DOHH2 (cell line): ENCODE measurements around the gene ZBTB7A.

Experiments
- H3F3A ChIP-seq: fragments of 200-600 bp; sonication (generic), shearing (Covaris generic); 2 replicates; pipeline ENCODE4 v1.6.0; 2016; ENCODE audit warnings: antibody characterized with exemption, mild to moderate bottlenecking; ENCODE audit not compliant: control insufficient read depth, insufficient read depth
- H3K27ac ChIP-seq: fragments of 200-600 bp; sonication (generic); 2 replicates; pipeline ENCODE4 v1.5.1; 2014; ENCODE audit warnings: low read depth, mild to moderate bottlenecking, low read length, moderate library complexity
- H3K27me3 ChIP-seq: fragments of 200-600 bp; sonication (generic); 2 replicates; pipeline ENCODE4 v1.6.1; 2014; ENCODE audit warnings: mild to moderate bottlenecking, low read length, mixed read lengths; ENCODE audit not compliant: control insufficient read depth
- H3K36me3 ChIP-seq: fragments of 200-600 bp; sonication (generic); 2 replicates; pipeline ENCODE4 v1.6.1; 2014; ENCODE audit warnings: mild to moderate bottlenecking, low read length, moderate library complexity, mixed read lengths; ENCODE audit not compliant: control insufficient read depth
- H3K4me1 ChIP-seq: fragments of 200-600 bp; sonication (generic); 2 replicates; pipeline ENCODE4 v1.6.1; 2014; ENCODE audit warnings: mild to moderate bottlenecking, low read length, mixed read lengths; ENCODE audit not compliant: control insufficient read depth
- H3K4me2 ChIP-seq: fragments of 200-600 bp; sonication (generic); 2 replicates; pipeline ENCODE4 v1.6.0; 2014; ENCODE audit warnings: mild to moderate bottlenecking, low read length, moderate library complexity
- H3K4me3 ChIP-seq: fragments of 200-600 bp; sonication (generic); 2 replicates; pipeline ENCODE4 v1.5.1; 2014; ENCODE audit warnings: mild to moderate bottlenecking, low read length, mixed read lengths
- H3K79me2 ChIP-seq: fragments of 200-600 bp; sonication (generic); 2 replicates; pipeline ENCODE4 v1.6.1; 2014; ENCODE audit warnings: mild to moderate bottlenecking, low read length, mixed read lengths; ENCODE audit not compliant: control insufficient read depth
- H3K9me2 ChIP-seq: fragments of 200-600 bp; sonication (generic); replicated peaks from 2 replicates; pipeline ENCODE4 v1.6.1; 2014; ENCODE audit warnings: mild to moderate bottlenecking, low read length, mixed read lengths; ENCODE audit not compliant: control insufficient read depth
- H3K9me3 ChIP-seq: fragments of 200-600 bp; sonication (generic); 2 replicates; pipeline ENCODE4 v1.6.1; 2014; ENCODE audit warnings: antibody characterized with exemption, low read length, mixed read lengths; ENCODE audit not compliant: control insufficient read depth, insufficient read depth
- H4K20me1 ChIP-seq: fragments of 200-600 bp; sonication (generic); 2 replicates; pipeline ENCODE4 v1.6.0; 2014; ENCODE audit warnings: low read depth, mild to moderate bottlenecking, antibody characterized with exemption, low read length, moderate library complexity; ENCODE audit not compliant: control insufficient read depth, insufficient read depth
- EZH2phosphoT487 ChIP-seq: fragments of 200-600 bp; sonication (generic); IDR thresholded peaks from 2 replicates; pipeline ENCODE4 v1.6.1; 2017; ENCODE audit warnings: borderline replicate concordance, mild to moderate bottlenecking, antibody characterized with exemption, low read length, moderate library complexity, mixed read lengths
- TF ChIP-seq, protein P1 (sequence below): fragments of 200-600 bp; sonication (generic); IDR thresholded peaks from one replicate; pipeline ENCODE4 v1.5.1; 2014; ENCODE audit warnings: antibody characterized with exemption, mild to moderate bottlenecking, low read depth, low read length; ENCODE audit not compliant: poor library complexity, severe bottlenecking

ZBTB7A gene

DNA sequence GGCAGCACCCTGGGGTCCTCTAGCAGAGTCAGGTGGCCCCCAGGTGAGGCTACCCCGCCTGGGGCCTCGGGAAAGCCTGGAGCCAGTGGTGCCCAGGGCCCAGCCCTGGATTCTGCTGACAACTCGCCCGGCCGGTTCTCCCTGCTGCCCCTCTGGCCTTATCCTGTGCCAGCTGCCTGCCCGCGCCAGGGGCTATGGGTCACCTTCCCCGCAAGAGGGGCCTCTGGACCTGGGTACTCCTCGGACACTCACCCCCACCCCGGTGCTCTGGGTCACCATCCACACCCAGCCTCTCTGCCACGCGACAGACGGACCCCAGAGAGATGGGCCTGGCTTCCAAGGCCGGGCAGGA is 24.0 kb downstream of the ZBTB7A start:
- H3K27me3 ChIP-seq = no peaks in the 10 kb centered on the region
- no peak overlapping the region for H3K27ac ChIP-seq
- no peak overlapping the region for H3K4me3 ChIP-seq
- no peaks in the 10 kb centered on the region for H3K9me2 ChIP-seq
- H3K9me3 ChIP-seq = no peaks in the 10 kb centered on the region
- no peak for TF ChIP-seq EZH2phosphoT487
- TF ChIP-seq, protein P1, sequence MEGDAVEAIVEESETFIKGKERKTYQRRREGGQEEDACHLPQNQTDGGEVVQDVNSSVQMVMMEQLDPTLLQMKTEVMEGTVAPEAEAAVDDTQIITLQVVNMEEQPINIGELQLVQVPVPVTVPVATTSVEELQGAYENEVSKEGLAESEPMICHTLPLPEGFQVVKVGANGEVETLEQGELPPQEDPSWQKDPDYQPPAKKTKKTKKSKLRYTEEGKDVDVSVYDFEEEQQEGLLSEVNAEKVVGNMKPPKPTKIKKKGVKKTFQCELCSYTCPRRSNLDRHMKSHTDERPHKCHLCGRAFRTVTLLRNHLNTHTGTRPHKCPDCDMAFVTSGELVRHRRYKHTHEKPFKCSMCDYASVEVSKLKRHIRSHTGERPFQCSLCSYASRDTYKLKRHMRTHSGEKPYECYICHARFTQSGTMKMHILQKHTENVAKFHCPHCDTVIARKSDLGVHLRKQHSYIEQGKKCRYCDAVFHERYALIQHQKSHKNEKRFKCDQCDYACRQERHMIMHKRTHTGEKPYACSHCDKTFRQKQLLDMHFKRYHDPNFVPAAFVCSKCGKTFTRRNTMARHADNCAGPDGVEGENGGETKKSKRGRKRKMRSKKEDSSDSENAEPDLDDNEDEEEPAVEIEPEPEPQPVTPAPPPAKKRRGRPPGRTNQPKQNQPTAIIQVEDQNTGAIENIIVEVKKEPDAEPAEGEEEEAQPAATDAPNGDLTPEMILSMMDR = no peak
- no peak overlapping the region for H3K4me2 ChIP-seq
- H3K4me1 ChIP-seq = no peaks in the 10 kb centered on the region
- peaks cover 19% of the 10 kb centered on the region for H3K36me3 ChIP-seq
- no peaks in the 10 kb centered on the region for H4K20me1 ChIP-seq
- peaks cover 38% of the 10 kb centered on the region for H3K79me2 ChIP-seq
- peaks cover 9% of the 10 kb centered on the region for H3F3A ChIP-seq

DNA sequence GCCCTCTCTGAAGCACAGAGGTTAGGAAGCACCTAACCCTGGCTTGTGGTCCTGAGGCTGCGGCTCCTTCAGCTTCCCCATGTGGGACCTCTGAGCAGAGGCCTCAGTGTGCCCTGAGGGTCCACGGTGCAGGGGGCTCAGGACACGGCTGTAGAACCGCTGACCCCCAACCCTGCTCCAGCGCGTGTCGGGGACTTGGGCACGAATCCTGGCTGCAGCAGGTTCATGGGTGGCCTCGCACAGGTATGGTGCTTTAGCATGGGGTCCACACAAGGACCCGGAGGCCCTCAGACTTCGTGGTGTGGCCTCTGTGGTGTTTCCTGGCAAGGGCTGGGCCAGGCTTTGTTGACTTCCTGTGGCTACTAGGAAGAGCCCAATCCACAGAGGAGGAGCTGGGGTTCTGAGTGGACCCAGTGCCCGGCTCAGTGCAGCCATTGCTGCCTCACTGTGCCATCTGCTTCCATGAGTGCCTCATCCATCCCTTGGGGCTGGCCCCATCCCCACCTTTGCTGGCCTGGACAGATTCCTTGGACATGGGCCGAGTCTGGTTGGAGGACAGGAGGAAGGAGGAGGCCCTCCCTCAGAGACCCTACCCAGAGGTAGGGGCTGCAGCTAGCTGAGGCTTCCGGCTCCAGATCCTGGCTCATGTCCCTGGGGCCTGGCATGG is 24.5 kb downstream of the ZBTB7A start:
- TF ChIP-seq, protein P1 = no peak
- TF ChIP-seq EZH2phosphoT487 = no peak
- Histone ChIP-seq H3K9me3 (no peaks in the 10 kb centered on the region), H3K27me3 (no peaks in the 10 kb centered on the region), H3K9me2 (no peaks in the 10 kb centered on the region), H3F3A (peaks cover 9% of the 10 kb centered on the region), H3K4me1 (no peaks in the 10 kb centered on the region), H3K27ac (no peak overlapping the region), H3K4me2 (no peak overlapping the region), H3K79me2 (peaks cover 34% of the 10 kb centered on the region), H3K4me3 (no peak overlapping the region), H3K36me3 (peaks cover 22% of the 10 kb centered on the region), H4K20me1 (no peaks in the 10 kb centered on the region)

- no peak overlapping the region for H3K4me3 ChIP-seq
- peaks cover 5% of the 10 kb centered on the region for H3F3A ChIP-seq
- peaks cover 4% of the 10 kb centered on the region for H3K79me2 ChIP-seq
- peaks cover 9% of the 10 kb centered on the region; the same call in 1 of the 2 replicates for H3K9me3 ChIP-seq
- no peaks in the 10 kb centered on the region for H3K9me2 ChIP-seq
- no peaks in the 10 kb centered on the region for H3K27me3 ChIP-seq
- H3K27ac ChIP-seq = no peak overlapping the region
- no peaks in the 10 kb centered on the region for H4K20me1 ChIP-seq
- peaks cover 32% of the 10 kb centered on the region for H3K36me3 ChIP-seq
- no peak for TF ChIP-seq EZH2phosphoT487
- TF ChIP-seq, protein P1 = no peak
- H3K4me1 ChIP-seq = no peaks in the 10 kb centered on the region
- H3K4me2 ChIP-seq = no peak overlapping the region
Observed at GRCh38 chr19:4038661-4039423, 27.9 kb downstream of the ZBTB7A start.
